ENCODE data around the gene CDHR1.

CDHR1 gene

GRCh38 chr10:84212014-84212413, 17.7 kb downstream of the CDHR1 start:
- TF ChIP-seq ZFX (IDR thresholded peaks at IDR 0.05; ENCODE audit: borderline replicate concordance), result no peak
- TF ChIP-seq, protein P1, sequence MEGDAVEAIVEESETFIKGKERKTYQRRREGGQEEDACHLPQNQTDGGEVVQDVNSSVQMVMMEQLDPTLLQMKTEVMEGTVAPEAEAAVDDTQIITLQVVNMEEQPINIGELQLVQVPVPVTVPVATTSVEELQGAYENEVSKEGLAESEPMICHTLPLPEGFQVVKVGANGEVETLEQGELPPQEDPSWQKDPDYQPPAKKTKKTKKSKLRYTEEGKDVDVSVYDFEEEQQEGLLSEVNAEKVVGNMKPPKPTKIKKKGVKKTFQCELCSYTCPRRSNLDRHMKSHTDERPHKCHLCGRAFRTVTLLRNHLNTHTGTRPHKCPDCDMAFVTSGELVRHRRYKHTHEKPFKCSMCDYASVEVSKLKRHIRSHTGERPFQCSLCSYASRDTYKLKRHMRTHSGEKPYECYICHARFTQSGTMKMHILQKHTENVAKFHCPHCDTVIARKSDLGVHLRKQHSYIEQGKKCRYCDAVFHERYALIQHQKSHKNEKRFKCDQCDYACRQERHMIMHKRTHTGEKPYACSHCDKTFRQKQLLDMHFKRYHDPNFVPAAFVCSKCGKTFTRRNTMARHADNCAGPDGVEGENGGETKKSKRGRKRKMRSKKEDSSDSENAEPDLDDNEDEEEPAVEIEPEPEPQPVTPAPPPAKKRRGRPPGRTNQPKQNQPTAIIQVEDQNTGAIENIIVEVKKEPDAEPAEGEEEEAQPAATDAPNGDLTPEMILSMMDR (IDR thresholded peaks at IDR 0.05), result no peak
- H3K27ac ChIP-seq, result no peak overlapping the region

DNA sequence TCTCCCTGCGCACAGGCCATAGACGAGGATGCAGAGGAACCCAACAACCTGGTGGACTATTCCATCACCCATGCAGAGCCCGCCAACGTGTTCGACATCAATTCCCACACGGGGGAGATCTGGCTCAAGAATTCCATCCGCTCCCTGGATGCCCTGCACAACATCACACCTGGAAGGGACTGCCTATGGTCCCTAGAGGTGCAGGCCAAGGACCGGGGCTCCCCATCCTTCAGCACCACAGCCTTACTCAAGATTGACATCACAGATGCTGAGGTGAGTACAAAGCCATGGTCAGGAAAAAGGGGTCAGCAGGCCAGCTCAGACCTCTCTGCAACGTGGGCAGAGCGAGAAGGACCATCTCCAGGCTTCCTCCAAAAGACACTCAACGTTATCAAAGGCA, 18.7 kb downstream of the CDHR1 start:
- no peak overlapping the region for H3K27ac ChIP-seq
- TF ChIP-seq, protein P1 (IDR thresholded peaks at IDR 0.05), result no peak
- TF ChIP-seq ZFX (IDR thresholded peaks at IDR 0.05; ENCODE audit: borderline replicate concordance), result no peak

DNA sequence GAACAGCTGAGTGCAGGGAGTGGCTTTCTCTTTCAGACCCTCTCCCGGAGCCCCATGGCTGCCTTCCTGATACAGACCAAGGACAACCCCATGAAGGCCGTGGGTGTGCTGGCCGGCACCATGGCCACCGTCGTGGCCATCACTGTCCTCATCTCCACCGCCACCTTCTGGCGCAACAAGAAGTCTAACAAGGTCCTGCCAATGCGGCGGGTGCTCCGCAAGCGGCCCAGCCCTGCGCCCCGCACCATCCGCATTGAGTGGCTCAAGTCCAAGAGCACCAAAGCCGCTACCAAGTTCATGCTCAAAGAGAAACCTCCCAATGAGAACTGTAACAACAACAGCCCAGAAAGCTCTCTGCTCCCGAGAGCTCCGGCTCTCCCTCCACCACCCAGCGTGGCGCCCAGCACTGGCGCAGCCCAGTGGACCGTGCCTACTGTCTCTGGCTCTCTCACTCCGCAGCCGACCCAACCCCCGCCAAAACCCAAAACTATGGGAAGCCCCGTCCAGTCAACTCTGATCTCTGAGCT, 19.8 kb downstream of the CDHR1 start:
- TF ChIP-seq, protein P1 (IDR thresholded peaks at IDR 0.05), result no peak
- TF ChIP-seq ZFX (IDR thresholded peaks at IDR 0.05; ENCODE audit: borderline replicate concordance), result no peak

DNA sequence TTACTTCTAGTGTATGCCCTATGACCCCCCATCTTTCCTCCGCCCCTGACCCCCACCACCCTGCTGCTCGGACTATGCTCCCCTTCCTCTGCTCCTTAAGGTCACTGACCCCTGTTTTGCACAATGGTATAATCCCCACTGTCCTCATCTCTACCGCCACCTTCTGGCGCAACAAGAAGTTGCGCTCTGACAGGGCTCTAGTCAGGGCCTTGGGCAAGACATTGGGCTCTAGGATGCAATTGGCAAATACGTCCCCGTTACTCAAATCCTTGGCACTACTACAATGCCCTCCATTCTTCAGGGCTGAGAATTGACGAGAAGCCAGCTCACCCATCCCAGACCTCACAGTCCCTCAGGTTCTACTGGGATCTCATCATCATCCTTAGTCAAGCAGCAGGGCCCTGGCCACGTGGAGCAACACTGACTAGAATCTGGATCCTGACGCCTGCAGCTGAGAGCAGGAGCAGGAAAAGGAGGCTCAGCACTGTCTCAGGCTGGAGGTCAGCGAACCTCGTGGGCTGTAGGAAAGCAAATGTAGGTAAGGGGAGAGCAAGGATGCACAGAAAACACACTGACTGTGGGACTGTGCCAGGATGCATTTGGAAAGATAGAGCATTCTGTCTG, 20.4 kb downstream of the CDHR1 start:
- TF ChIP-seq, protein P1 (IDR thresholded peaks at IDR 0.05), result peak; percentile 78
- TF ChIP-seq ZFX (IDR thresholded peaks at IDR 0.05; ENCODE audit: borderline replicate concordance), result no peak

More for the DNA sequence above, 19.8 kb downstream of the CDHR1 start:
- H3K27ac ChIP-seq, result no peak overlapping the region

DNA sequence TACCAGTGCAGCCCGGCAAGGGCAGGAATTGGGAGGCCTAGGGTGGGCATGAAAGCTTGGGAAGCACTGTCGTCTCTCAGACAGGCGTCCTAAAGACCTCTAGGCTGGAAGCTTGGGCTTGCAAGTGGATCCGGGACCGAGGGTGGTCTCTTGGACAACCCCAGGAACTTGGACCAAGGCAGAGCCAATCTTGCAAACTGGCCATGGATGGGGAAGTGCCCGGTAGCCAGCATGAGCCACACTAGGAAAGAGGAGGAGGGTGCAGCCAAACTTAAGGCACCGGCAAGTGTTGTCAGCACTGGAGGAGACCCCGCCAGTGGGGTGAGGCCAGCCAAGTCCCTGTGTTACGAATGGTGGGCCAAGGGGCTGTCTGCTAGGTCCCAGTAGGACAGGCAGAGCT, 22.5 kb downstream of the CDHR1 start:
- no peak overlapping the region for H3K27ac ChIP-seq
- TF ChIP-seq ZFX (IDR thresholded peaks at IDR 0.05; ENCODE audit: borderline replicate concordance), result no peak
- TF ChIP-seq, protein P1 (IDR thresholded peaks at IDR 0.05), result no peak

More for the DNA sequence above, 20.4 kb downstream of the CDHR1 start:
- no peak overlapping the region for H3K27ac ChIP-seq

DNA sequence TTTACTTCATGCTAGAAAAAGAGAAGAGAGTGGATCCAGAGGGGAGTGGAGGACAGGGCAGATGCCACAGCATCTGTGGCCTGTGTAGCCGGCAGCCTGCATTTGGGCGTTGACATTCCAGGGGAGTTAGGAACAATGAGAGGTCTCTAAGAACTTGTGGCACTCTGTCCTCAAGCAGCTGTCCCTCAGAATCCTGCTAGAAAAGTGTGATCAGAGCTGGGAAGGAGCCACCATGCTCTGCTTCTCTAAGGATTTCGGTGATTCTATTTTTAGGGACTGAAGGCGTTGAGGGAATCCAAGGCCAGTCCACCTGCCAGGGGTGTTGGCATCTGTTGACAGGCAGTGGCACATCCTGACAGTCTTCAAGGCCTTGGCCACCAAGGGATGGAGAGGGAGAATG, 23.4 kb downstream of the CDHR1 start:
- no peak for TF ChIP-seq ZFX (IDR thresholded peaks at IDR 0.05; ENCODE audit: borderline replicate concordance)
- TF ChIP-seq, protein P1 (IDR thresholded peaks at IDR 0.05), result no peak
- H3K27ac ChIP-seq, result no peak overlapping the region

- no peak overlapping the region for H3K27ac ChIP-seq
- no peak for TF ChIP-seq ZFX (IDR thresholded peaks at IDR 0.05; ENCODE audit: borderline replicate concordance)
- TF ChIP-seq, protein P1 (IDR thresholded peaks at IDR 0.05), result no peak
These were observed 27.6 kb downstream of the CDHR1 start for GRCh38 chr10:84221916-84222315.
